IPS-15b (cell line): Measurements from ENCODE around the gene FARP2.

Experiments
- H3K27me3 ChIP-seq: one replicate; pipeline ENCODE4 v1.6.1; 2013; ENCODE audit warnings: low read length; ENCODE audit not compliant: control insufficient read depth, insufficient read depth
- H3K36me3 ChIP-seq: one replicate; pipeline ENCODE4 v1.6.1; 2013; ENCODE audit warnings: low read length; ENCODE audit not compliant: control insufficient read depth, insufficient read depth
- H3K4me1 ChIP-seq: one replicate; pipeline ENCODE4 v1.6.1; 2013; ENCODE audit warnings: mild to moderate bottlenecking, low read length; ENCODE audit not compliant: control insufficient read depth, insufficient read depth
- H3K4me3 ChIP-seq: one replicate; pipeline ENCODE4 v1.5.1; 2013; ENCODE audit warnings: low read depth, low read length
- H3K9ac ChIP-seq: one replicate; pipeline ENCODE4 v1.6.1; 2013; ENCODE audit warnings: low read depth, mild to moderate bottlenecking, low read length
- H3K9me3 ChIP-seq: one replicate; pipeline ENCODE4 v1.6.1; 2013; ENCODE audit warnings: mild to moderate bottlenecking, low read length; ENCODE audit not compliant: control insufficient read depth, insufficient read depth

Gene FARP2

DNA sequence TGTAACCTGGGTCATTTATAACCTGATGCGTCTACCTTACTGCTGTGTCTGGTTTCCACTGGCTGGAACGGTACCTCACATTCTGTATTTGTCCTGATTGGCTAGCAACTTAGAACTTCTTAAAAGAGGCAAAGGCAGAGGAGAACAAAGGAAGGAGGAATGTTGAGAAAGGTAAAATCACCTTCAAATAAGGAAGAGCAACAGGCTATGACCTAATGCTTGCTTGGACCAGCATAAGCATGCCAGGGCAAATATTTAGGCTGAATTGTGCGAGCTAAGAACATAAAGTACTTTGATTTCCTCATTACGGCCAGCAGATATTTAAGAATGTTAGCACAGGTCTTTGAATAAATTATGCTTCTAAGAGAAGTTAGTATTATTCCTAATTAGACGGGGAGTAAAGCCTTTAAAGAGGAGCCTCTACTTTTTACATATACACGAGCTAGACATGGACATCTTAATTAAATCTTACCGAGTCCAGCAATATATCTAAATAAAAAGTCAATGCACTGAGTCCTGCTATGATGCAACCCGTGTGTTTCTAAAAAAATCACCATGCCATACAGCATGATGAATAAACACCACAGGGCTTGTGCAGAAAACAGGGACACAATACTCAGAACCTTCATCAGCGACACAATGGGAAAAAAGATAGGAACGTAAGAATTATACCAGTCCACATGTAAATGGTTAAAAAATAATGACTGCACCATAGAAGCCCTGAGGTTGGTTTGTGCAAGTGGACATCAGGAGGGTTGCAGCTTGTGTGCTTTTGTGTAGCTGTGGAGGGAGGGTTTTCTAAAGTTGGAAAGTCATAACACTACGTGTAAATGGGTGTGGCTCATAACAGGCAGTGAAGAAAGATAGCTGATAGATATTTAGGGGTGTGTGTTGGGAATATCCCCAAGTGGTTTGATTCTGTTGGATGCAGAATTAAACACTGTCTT lies 26.1 kb upstream of the FARP2 start:
- no peak overlapping the region for H3K4me3 ChIP-seq
- no peaks in the 10 kb centered on the region for H3K4me1 ChIP-seq
- H3K27me3 ChIP-seq: no peaks in the 10 kb centered on the region
- H3K9me3 ChIP-seq: no peaks in the 10 kb centered on the region
- no peak overlapping the region for H3K9ac ChIP-seq
- H3K36me3 ChIP-seq: peaks cover 5% of the 10 kb centered on the region

DNA sequence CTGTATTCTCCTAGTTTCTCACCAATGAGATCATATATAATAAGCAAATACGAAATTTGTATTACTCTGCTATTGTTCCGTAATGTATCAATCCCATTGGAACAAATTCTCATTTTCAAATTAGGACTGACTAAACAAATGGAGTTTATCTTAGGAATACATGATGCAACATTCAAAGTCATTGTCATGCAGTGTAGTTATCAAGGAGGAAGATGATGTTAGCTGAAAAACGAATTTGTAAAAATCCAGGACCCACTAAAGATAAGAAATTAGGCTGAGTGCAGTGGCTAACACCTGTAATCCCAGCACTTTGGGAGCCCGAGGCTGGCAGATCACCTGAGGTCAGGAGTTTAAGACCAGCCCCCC lies 25.5 kb upstream of the FARP2 start:
- Histone ChIP-seq H3K4me3 (no peak overlapping the region), H3K9ac (no peak overlapping the region), H3K9me3 (no peaks in the 10 kb centered on the region), H3K4me1 (no peaks in the 10 kb centered on the region), H3K36me3 (peaks cover 5% of the 10 kb centered on the region), H3K27me3 (no peaks in the 10 kb centered on the region)

DNA sequence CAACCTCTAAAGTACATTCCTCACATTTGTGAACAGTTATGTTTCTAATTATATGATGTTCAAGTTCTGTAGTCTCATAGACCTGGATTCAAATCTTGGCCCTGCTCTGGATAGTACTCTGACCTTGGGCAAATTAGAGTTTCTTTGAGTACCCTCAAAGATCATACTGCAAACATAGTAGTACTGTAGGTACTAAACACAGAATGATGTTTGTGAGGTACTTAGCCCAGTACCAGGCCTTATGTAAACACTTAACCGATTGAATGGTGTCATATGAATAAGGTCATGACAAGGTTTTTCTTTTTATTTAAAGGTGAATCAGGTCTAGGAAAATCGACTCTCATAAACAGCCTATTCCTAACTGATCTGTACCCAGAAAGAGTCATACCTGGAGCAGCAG lies 21.3 kb upstream of the FARP2 start:
- no peaks in the 10 kb centered on the region for H3K4me1 ChIP-seq
- H3K4me3 ChIP-seq: no peak overlapping the region
- H3K9me3 ChIP-seq: no peaks in the 10 kb centered on the region
- H3K36me3 ChIP-seq: peaks cover 17% of the 10 kb centered on the region
- H3K27me3 ChIP-seq: no peaks in the 10 kb centered on the region
- no peak overlapping the region for H3K9ac ChIP-seq

DNA sequence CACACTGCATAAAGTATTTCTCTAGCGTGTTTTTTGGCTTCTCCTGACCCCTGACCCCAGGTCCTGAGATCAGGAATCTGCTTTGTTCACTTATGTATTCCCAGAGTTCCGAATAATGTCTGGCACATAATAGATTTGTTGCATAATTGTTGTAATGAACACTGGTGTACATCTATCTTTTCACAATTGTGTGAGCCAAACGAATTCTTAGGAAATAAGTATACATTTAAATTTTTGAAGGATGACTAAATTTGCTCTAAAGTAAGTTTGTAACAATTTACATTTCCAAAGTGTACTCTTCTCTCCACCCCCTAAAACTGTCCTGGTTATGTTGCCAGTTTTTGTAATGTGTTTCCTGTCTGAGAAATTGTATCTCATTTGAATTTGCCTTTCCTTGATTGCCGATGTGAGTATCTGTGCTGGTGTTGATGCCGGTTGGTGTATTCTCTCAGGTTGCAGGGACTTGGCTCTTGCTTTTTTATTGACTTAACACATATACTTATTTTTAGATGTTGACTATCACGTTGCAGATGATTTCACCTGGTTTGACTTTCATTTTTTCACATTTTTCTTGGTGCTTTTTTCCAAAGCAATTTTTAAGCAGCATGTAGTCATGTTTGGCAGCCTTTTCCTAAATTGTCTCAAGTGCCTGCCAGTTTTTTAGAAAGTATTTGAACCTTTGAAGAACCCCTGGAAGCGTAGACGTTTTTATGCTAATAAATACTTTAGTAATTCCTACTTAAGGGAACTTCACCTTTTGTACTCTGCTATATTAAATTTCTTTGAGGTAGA lies 16.1 kb upstream of the FARP2 start:
- H3K36me3 ChIP-seq: peaks cover 48% of the 10 kb centered on the region
- H3K9me3 ChIP-seq: no peaks in the 10 kb centered on the region
- no peaks in the 10 kb centered on the region for H3K27me3 ChIP-seq
- H3K4me1 ChIP-seq: no peaks in the 10 kb centered on the region
- H3K9ac ChIP-seq: no peak overlapping the region
- H3K4me3 ChIP-seq: no peak overlapping the region

- no peaks in the 10 kb centered on the region for H3K27me3 ChIP-seq
- no peaks in the 10 kb centered on the region for H3K4me1 ChIP-seq
- peaks cover 50% of the 10 kb centered on the region for H3K36me3 ChIP-seq
- H3K4me3 ChIP-seq: no peak overlapping the region
- no peaks in the 10 kb centered on the region for H3K9me3 ChIP-seq
- H3K9ac ChIP-seq: no peak overlapping the region
Observed at GRCh38 chr2:241340631-241341163, 15.4 kb upstream of the FARP2 start.

DNA sequence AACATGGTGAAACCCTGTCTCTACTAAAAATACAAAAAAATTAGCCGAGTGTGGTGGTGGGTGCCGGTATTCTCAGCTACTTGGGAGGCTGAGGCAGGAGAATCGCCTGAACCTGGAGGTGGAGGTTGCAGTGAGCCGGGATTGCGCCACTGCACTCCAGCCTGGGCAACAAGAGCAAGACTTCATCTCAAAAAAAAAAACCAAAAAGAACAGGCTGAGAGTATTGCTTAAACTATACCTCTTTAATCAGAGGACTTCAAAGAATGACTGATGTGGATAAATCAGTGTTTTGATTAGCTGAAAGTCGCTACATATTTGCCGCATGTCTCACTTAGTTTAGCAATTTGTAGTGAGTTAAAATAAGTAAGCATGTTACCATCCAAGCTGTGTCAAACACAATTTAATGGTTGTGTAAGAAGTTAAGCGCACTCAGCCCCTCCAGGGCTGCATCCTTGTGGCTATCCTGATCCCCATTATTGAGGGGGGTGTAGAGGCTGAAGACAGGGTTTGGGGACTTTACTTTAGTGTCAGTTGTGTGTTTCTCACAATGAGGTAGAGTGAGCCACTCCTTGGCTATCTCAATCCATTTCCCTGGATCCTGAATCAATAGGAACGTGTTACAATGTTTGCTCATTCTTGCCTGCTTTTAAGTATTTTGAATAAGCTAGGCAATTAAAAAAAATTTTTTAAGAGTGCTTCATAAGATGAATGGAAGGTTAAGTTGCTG lies 11.0 kb upstream of the FARP2 start:
- Histone ChIP-seq H3K9me3 (no peaks in the 10 kb centered on the region), H3K36me3 (peaks cover 58% of the 10 kb centered on the region), H3K9ac (no peak overlapping the region), H3K4me1 (no peaks in the 10 kb centered on the region), H3K27me3 (no peaks in the 10 kb centered on the region), H3K4me3 (no peak overlapping the region)

DNA sequence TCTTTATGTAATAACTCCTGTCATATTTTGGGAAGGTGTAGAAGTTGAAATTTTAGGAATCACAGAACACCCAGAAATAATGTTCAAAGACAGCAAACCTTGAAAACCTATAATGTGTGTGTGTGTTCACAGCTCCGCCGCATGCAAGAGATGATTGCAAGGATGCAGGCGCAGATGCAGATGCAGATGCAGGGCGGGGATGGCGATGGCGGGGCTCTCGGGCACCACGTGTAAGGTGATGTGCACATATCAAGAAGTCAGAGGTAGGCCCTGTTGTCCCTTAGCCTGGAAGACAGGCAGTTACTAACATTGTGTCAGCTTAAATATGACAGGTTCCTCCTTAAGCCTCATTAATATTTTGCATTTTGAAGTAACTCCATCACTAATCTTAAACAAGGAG lies 6.1 kb upstream of the FARP2 start:
- Histone ChIP-seq H3K9me3 (no peaks in the 10 kb centered on the region), H3K4me1 (peaks cover 3% of the 10 kb centered on the region), H3K4me3 (no peak overlapping the region), H3K27me3 (no peaks in the 10 kb centered on the region), H3K36me3 (peaks cover 50% of the 10 kb centered on the region), H3K9ac (no peak overlapping the region)

DNA sequence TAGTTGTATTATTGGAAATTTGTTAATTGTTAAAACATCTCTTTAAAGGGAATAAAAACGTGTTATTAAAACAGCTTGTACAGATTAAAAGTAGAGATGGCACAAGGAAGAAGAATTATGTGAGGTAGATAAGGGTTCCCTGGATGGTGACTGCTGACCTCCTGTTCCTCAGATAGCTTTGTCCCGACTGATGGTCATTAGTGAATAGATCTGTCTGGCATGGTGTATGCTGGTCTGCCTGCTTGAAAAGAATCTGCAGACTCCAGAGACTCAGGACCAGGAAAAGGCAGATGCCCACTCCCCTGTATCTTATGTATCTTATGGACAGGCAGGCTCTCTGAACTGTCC lies 5.6 kb upstream of the FARP2 start:
- Histone ChIP-seq H3K4me1 (peaks cover 3% of the 10 kb centered on the region), H3K9me3 (no peaks in the 10 kb centered on the region), H3K9ac (no peak overlapping the region), H3K36me3 (peaks cover 50% of the 10 kb centered on the region), H3K4me3 (no peak overlapping the region), H3K27me3 (no peaks in the 10 kb centered on the region)

DNA sequence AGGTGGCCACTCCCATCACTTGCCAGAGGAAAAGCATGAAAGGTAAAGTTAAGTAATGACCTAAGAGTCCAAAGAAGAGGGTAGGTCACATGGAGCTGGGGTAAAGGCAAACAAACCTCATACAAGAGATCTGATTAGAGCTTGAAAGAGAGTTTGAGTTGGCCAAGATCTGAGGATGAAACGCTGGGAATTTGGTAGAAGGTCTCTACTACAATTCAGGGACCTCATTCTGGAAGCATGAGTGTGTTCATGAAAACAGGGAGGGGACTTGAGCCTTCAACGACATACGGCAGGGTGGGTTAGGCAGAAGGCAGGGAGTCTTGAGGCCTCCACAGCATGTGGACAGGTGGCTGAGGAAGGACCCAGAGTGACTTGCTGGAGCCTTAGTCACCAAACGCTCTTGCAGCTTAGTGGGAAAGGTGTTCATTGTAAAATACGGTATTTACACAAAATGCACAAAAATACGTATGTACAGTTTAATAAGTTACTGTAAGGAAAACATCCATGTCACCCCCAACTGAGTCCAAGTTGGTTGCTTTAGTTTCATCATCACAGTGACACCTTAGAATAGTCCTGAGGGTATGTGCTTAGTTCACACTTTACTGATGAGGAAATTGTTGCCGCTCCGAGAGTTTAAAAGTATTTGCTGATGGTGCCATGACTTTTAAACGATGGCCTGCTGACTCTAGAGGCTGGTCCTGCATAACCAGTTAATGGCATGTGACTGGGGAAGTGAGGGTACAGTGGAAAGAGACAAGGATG lies 5.0 kb upstream of the FARP2 start:
- H3K36me3 ChIP-seq: peaks cover 45% of the 10 kb centered on the region
- H3K4me3 ChIP-seq: no peak overlapping the region
- peaks cover 3% of the 10 kb centered on the region for H3K4me1 ChIP-seq
- no peak overlapping the region for H3K9ac ChIP-seq
- no peaks in the 10 kb centered on the region for H3K27me3 ChIP-seq
- no peaks in the 10 kb centered on the region for H3K9me3 ChIP-seq

GRCh38 chr2:241351640-241352031 lies 4.4 kb upstream of the FARP2 start:
- Histone ChIP-seq H3K4me3 (no peak overlapping the region), H3K9me3 (no peaks in the 10 kb centered on the region), H3K36me3 (peaks cover 44% of the 10 kb centered on the region), H3K27me3 (no peaks in the 10 kb centered on the region), H3K4me1 (peaks cover 3% of the 10 kb centered on the region), H3K9ac (no peak overlapping the region)

DNA sequence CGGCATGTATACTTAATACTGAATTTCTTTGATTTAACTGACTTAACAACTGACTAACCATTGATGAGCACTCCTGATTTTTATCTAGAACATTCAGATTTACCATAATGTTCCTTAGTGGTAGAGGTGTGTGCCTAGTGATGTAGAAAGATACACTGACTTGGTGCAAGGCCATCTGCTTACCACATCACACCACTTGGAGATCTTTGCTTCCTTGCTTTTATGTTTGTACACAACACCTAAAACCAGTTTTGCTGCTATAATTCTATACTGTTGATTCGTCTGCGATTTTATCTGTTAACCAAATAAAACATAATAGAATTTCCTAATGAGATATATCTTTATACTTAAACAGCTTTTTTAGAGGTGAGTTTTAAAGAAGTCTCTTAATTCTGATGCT lies 3.9 kb upstream of the FARP2 start:
- H3K9me3 ChIP-seq: no peaks in the 10 kb centered on the region
- peaks cover 3% of the 10 kb centered on the region for H3K4me1 ChIP-seq
- no peaks in the 10 kb centered on the region for H3K27me3 ChIP-seq
- no peak overlapping the region for H3K9ac ChIP-seq
- H3K4me3 ChIP-seq: no peak overlapping the region
- H3K36me3 ChIP-seq: peaks cover 38% of the 10 kb centered on the region
